ENCODE data around the gene ACOT7. TPM values are rescaled to one million over a fixed set of nuclear protein-coding genes. Genes with fewer than 3 reads are reported as not detected.
A peak's percentile ranks its signal among the peaks of the same experiment; 100 is the strongest.

ACOT7 gene
- total and polyA plus RNA-seq, 2 of the 13 experiments (the other 11 are each of a cell fraction or from before 2014, with no cell fraction given): 33.0 to 55.8 TPM

- TF ChIP-seq HNRNPL (IDR thresholded peaks at IDR 0.05; ENCODE audit: low read depth, low read length) (0 out of 2 replicates have a peak, but pooled peaks have one; percentile 17), ZNF281 (CRISPR knock-in tag; IDR thresholded peaks at IDR 0.05; ENCODE audit: borderline replicate concordance) (no peak), HIVEP1 (CRISPR knock-in tag; IDR thresholded peaks at IDR 0.05) (0 out of 2 replicates have a peak, but pooled peaks have one; percentile 10), CTCF (CRISPR knock-in tag; IDR thresholded peaks at IDR 0.05) (peak; percentile 93), KMT2B (CRISPR knock-in tag; IDR thresholded peaks at IDR 0.05) (0 out of 2 replicates have a peak, but pooled peaks have one; percentile 32), SMC3 (IDR thresholded peaks at IDR 0.05; ENCODE audit: low read length) (peak; percentile 53; the same call in 1 of the 2 replicates), NR2F6 (IDR thresholded peaks at IDR 0.05) (no peak), NR2F6 (CRISPR knock-in tag; IDR thresholded peaks at IDR 0.05) (0 out of 2 replicates have a peak, but pooled peaks have one; percentile 12), ZNF782 (CRISPR knock-in tag; IDR thresholded peaks at IDR 0.05; ENCODE audit: borderline replicate concordance) (peak; percentile 59; the same call in 1 of the 2 replicates), HMGXB4 (CRISPR knock-in tag; IDR thresholded peaks at IDR 0.05; ENCODE audit: borderline replicate concordance in 1 of 2, low read depth in 1 of 2) (0 out of 4 replicates have a peak, but pooled peaks of 1 of the 2 experiments have one; percentile 25), IRF2 (CRISPR knock-in tag; IDR thresholded peaks at IDR 0.05) (0 out of 2 replicates have a peak, but pooled peaks have one; percentile 18), ZNF556 (CRISPR knock-in tag; IDR thresholded peaks at IDR 0.05; ENCODE audit: borderline replicate concordance) (0 out of 2 replicates have a peak, but pooled peaks have one; percentile 18), TSC22D2 (CRISPR knock-in tag; IDR thresholded peaks at IDR 0.05; ENCODE audit: borderline replicate concordance) (0 out of 2 replicates have a peak, but pooled peaks have one; percentile 19), ZNF790 (CRISPR knock-in tag; IDR thresholded peaks at IDR 0.05; ENCODE audit: borderline replicate concordance) (no peak), ZNF629 (CRISPR knock-in tag; conservative IDR thresholded peaks at IDR 0.05) (0 out of 2 replicates have a peak, but pooled peaks have one; percentile 4), ETV5 (CRISPR knock-in tag; IDR thresholded peaks at IDR 0.05; ENCODE audit: borderline replicate concordance) (0 out of 2 replicates have a peak, but pooled peaks have one; percentile 14), ZNF788 (CRISPR knock-in tag; IDR thresholded peaks at IDR 0.05; ENCODE audit: borderline replicate concordance) (peak; percentile 17; the same call in 1 of the 2 replicates), STAG1 (CRISPR knock-in tag; IDR thresholded peaks at IDR 0.05) (peak; percentile 70), ZNF768 (CRISPR knock-in tag; IDR thresholded peaks at IDR 0.05) (peak; percentile 68; the same call in 1 of the 2 replicates), ZNF678 (CRISPR knock-in tag; IDR thresholded peaks at IDR 0.05) (0 out of 2 replicates have a peak, but pooled peaks have one; percentile 39)
Observed at GRCh38 chr1:6438047-6438525, 44.5 kb upstream of the ACOT7 start (continued).

All from HepG2 (cell line).